Epithelial cell of esophagus (primary cell): Measurements from ENCODE around the gene TMEM9B.

Experiments used
- DNase-seq: peaks from one replicate; pipeline ENCODE4 v3.0.0; 2010; ENCODE audit warnings: low read depth
- H3K4me3 ChIP-seq: 2 replicates; pipeline ENCODE4 v1.5.1; 2011; ENCODE audit warnings: mild to moderate bottlenecking, low read length, control low read depth
- TF ChIP-seq, protein P1 (sequence below): IDR thresholded peaks from 2 replicates; pipeline ENCODE4 v1.5.1; 2011; ENCODE audit warnings: low read depth, mild to moderate bottlenecking, low read length, control low read depth, inconsistent platforms; ENCODE audit not compliant: insufficient read depth; ENCODE audit errors: missing control alignments

TMEM9B gene

DNA sequence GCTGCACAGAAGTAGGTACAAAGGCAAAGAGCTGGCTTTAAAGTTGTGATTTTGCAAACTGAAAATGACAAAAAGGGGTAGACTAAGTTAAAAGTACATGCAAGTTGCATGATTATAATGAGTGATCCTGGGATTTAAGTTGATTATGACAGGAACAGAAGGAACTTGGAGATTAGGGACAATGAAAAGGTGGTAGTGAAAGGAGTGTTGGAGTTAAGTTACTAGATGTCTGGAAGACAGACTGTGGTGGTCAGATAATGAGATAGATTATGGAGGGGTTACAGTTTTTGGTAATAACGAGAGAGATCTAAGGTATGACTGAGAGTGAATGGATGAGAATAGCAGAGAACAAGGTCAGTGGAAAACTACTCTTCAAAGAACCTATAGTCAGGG lies 7.7 kb upstream of the TMEM9B start:
- no peak for DNase-seq
- no peak overlapping the region for H3K4me3 ChIP-seq
- TF ChIP-seq, protein P1, sequence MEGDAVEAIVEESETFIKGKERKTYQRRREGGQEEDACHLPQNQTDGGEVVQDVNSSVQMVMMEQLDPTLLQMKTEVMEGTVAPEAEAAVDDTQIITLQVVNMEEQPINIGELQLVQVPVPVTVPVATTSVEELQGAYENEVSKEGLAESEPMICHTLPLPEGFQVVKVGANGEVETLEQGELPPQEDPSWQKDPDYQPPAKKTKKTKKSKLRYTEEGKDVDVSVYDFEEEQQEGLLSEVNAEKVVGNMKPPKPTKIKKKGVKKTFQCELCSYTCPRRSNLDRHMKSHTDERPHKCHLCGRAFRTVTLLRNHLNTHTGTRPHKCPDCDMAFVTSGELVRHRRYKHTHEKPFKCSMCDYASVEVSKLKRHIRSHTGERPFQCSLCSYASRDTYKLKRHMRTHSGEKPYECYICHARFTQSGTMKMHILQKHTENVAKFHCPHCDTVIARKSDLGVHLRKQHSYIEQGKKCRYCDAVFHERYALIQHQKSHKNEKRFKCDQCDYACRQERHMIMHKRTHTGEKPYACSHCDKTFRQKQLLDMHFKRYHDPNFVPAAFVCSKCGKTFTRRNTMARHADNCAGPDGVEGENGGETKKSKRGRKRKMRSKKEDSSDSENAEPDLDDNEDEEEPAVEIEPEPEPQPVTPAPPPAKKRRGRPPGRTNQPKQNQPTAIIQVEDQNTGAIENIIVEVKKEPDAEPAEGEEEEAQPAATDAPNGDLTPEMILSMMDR, result no peak

DNA sequence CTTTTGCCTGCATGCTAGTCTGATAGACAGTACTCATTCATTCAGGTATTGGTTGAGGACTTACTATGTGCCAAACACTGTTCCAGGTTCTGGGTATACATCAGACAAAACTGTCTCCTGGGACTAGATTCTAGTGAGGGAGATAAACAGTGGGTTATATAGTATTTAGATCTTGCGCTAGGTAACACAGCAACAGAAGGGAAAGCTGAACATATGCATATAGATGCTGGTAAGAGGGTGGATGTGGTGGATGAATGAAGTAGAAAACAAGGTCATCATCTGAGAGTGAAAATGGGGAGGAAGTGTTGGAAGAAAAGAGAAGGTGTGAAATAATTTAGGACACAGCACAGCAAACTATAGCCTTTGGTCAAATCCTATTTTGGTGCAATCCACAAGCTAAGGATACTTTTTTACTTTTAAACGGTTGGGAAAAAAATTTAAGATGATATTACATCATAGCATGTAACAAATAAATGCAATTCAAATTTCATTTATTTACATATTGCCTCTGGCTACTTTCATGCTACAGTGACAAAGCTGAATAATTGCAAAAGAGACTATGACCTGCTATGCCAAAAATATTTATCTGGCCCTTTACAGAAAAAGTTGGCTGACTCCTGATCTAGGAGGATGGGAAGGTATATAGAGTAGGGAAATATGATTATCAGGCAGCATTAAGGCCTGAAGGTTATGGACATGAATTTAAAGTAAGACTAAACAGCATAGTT lies 7.1 kb upstream of the TMEM9B start:
- TF ChIP-seq, protein P1, result no peak
- no peak overlapping the region for H3K4me3 ChIP-seq
- no peak for DNase-seq

DNA sequence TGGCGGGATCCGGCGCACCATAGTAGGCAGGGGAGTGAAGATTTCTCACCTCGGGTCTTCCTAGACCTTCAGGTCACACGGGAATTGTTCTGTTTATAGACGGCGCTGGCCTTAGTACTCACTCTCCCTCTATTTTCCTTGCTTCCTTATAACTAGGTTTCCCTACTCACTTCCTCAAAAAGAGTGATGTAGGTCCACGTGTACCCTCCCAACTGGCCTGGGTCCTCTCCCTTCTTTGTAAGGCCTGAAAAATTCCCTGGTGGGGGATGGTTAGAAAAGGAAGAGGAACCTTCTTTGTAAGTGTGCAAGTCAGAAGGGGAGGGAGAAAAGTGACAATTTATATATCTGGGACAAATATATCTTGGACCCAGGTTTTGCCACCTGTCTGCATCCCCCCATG lies 2.9 kb upstream of the TMEM9B start:
- TF ChIP-seq, protein P1, result no peak
- DNase-seq, result no peak
- H3K4me3 ChIP-seq, result no peak overlapping the region

DNA sequence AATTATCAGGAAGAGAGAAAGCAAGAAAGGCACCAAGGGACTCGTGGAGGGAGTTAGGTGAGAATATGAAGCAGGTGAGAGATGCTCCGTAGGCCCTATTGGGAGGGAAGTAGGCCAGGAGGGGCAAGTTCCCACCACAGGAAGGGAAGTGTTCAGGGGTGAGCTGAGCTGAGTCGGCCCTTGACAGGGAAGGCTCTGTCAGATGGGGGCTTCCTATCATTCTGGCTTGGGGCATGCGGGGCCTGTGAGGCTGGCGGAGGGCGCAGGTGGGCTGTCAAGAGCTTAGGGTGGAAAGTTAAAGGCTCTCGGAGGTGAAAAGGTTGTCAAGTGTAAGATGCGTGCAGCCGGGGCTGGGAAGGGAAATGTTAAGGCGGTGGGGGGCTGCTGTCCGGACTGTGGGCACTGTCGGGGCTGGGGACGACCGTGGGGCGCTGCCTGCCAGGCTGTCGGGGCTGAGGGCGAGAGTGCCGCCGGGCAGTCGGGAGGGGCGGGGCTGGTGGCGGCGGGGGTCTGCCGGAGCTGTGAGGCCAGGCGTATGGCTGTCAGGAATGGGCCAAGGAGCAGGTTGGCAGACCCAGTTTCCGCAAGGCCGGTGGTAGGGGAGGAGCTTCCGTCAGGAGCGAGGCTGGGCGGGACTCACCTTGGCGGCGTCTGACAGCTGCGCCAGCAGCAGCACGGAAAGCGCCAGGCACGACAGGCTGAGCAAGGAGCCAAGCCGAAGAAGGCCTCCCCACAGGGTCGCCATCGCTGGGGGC lies 496 bp downstream of the TMEM9B start:
- TF ChIP-seq, protein P1, result no peak

DNA sequence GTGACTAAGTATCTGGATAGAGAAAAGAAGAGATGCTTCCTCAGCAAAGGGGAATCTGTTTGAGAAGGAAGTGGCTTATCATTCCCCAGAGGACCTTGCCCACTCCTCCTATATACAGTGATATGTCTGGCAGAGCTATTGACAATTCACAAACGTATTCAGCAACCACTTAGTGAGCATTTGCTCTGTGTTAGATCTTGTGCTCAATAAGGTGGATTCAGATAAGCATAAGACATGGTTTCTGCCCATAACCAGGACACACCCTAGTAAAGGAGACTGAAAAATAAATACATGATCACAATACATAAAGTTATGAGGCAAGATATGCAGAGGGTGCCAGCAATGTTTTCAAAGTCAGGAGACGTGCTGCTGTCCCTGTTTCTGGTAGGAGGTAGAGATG lies 1.4 kb downstream of the TMEM9B start:
- no peak for DNase-seq
- TF ChIP-seq, protein P1, result no peak
- peak overlapping the region; percentile 87 for H3K4me3 ChIP-seq

More for the DNA sequence above, 496 bp downstream of the TMEM9B start:
- peak; percentile 88 for DNase-seq
- peak overlapping the region; percentile 87 for H3K4me3 ChIP-seq

DNA sequence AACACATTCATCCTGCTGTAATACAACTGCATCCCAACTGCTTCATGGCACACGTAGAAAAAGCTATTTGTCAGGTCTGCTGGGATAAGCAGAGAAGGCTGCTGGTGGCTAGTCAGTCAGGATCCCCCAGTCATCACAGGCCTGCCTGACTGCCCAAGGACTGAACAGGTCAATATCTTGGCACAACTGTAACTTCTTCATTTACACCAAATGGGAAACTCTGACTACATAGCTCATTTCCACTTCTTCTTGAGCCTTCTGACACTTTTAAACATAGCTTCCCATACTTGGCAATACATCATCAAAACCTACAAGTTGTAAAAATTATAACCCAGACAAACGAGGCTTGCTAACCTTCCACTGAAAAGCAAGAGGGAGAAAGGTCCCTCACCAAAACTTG lies 2.8 kb downstream of the TMEM9B start:
- no peak for DNase-seq
- no peak overlapping the region for H3K4me3 ChIP-seq
- TF ChIP-seq, protein P1, result no peak
